ENCODE measurements around the gene NOX4.
"Not testable (repeated sequence)": the region's sequence is repeated elsewhere in the genome, so short reads cannot be mapped to it uniquely, and the experiment has no call there.

- TF ChIP-seq POLR2A, EP300 (IDR thresholded peaks at IDR 0.05): not testable (repeated sequence)
- TF ChIP-seq, protein P1, sequence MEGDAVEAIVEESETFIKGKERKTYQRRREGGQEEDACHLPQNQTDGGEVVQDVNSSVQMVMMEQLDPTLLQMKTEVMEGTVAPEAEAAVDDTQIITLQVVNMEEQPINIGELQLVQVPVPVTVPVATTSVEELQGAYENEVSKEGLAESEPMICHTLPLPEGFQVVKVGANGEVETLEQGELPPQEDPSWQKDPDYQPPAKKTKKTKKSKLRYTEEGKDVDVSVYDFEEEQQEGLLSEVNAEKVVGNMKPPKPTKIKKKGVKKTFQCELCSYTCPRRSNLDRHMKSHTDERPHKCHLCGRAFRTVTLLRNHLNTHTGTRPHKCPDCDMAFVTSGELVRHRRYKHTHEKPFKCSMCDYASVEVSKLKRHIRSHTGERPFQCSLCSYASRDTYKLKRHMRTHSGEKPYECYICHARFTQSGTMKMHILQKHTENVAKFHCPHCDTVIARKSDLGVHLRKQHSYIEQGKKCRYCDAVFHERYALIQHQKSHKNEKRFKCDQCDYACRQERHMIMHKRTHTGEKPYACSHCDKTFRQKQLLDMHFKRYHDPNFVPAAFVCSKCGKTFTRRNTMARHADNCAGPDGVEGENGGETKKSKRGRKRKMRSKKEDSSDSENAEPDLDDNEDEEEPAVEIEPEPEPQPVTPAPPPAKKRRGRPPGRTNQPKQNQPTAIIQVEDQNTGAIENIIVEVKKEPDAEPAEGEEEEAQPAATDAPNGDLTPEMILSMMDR (IDR thresholded peaks at IDR 0.05): not testable (repeated sequence)
These were observed 80.5 kb downstream of the NOX4 start for GRCh38 chr11:89410666-89411065.
